Testis (tissue), 2 donors: ENCODE measurements around the gene NTMT1.

Experiments
- POLR2A ChIP-seq: fragments of 450-650 bp; IDR thresholded peaks from one replicate; pipeline ENCODE4 v1.6.1; 2017; ENCODE audit warnings: antibody characterized with exemption, mild to moderate bottlenecking, moderate library complexity
- TF ChIP-seq, protein P1 (sequence below), 3 experiments: fragments of 450-650 bp in 2 of 3; fragments of 200-600 bp in 1 of 3; sonication (generic) in 1 of 3; IDR thresholded peaks; one replicate each; pipeline ENCODE4 v1.5.1; 2016 to 2019; ENCODE audit warnings: antibody characterized with exemption in 3 of 3, mild to moderate bottlenecking in 2 of 3, moderate library complexity in 1 of 3

DNA sequence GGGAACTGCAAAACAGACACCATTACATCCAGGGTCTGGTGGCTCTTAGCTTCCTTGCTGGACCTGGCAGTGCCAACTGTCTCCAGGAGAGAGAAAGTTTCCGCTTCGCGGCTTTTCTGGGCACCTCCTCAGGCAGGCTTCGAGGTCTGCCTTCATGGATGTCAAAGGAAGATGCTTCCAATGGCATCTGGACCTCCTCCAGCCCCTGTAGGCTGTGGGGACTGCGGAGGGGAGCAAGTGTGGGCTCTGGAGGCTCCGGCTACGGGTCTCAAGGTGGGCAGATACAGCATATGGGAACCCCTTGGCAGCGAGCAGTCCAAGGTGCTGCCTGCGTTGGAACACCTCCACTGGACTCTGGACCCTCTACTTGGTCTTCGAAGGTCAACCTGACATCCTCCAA, 11.0 kb upstream of the NTMT1 start:
- TF ChIP-seq POLR2A, result no peak
- TF ChIP-seq, protein P1, sequence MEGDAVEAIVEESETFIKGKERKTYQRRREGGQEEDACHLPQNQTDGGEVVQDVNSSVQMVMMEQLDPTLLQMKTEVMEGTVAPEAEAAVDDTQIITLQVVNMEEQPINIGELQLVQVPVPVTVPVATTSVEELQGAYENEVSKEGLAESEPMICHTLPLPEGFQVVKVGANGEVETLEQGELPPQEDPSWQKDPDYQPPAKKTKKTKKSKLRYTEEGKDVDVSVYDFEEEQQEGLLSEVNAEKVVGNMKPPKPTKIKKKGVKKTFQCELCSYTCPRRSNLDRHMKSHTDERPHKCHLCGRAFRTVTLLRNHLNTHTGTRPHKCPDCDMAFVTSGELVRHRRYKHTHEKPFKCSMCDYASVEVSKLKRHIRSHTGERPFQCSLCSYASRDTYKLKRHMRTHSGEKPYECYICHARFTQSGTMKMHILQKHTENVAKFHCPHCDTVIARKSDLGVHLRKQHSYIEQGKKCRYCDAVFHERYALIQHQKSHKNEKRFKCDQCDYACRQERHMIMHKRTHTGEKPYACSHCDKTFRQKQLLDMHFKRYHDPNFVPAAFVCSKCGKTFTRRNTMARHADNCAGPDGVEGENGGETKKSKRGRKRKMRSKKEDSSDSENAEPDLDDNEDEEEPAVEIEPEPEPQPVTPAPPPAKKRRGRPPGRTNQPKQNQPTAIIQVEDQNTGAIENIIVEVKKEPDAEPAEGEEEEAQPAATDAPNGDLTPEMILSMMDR (IDR thresholded peaks at IDR 0.05), result no peak
